ENCODE results near the gene TUBG1. TPM values are rescaled to one million over a fixed set of nuclear protein-coding genes. Genes with fewer than 3 reads are reported as not detected.
"Not testable (repeated sequence)": the region's sequence is repeated elsewhere in the genome, so short reads cannot be mapped to it uniquely, and the experiment has no call there.

Gene TUBG1
- total RNA-seq, 1 experiment from 2014 or later: 140 TPM

DNA sequence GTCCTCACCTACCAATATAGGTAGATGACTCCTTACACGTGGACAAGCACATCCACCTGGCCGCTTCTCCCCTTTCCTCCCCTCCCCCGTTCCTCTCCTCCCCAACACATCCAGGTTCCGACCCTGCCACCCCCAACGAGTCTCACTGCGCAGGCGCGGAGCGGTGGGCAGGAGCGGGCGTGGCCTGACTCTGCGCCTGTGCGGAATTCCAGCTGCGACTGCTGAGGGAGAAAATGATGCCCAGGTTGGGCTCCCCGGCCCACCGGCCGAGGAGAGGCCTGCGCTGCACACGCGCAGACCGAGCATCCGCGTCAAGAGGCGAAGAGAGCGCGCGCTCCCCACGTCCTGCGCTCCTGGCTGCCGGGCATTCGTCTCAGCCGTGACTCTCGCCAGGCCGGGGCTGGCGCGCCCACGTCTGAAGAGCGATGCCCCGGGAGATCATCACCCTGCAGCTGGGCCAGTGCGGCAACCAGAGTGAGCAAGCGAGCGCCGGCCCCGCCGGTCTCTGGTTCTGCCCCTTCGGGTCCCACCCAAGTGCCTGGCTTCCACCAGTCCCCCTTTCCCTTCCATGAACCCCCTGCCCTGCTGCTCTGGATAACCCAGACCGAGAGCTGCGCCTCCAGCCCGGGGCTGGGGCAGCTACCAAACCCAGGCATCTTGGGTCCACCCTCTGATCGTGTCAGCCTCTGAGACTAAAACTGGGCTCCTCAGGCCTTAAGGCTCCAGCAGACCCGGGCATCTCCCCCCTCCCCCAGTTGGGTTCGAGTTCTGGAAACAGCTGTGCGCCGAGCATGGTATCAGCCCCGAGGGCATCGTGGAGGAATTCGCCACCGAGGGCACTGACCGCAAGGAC, 49.8 kb downstream of the TUBG1 start, which contains the start of gene TUBG2 (continued):
- TF ChIP-seq MYBL2 (CRISPR knock-in tag; IDR thresholded peaks at IDR 0.05): no peak
- TF ChIP-seq, protein P1, sequence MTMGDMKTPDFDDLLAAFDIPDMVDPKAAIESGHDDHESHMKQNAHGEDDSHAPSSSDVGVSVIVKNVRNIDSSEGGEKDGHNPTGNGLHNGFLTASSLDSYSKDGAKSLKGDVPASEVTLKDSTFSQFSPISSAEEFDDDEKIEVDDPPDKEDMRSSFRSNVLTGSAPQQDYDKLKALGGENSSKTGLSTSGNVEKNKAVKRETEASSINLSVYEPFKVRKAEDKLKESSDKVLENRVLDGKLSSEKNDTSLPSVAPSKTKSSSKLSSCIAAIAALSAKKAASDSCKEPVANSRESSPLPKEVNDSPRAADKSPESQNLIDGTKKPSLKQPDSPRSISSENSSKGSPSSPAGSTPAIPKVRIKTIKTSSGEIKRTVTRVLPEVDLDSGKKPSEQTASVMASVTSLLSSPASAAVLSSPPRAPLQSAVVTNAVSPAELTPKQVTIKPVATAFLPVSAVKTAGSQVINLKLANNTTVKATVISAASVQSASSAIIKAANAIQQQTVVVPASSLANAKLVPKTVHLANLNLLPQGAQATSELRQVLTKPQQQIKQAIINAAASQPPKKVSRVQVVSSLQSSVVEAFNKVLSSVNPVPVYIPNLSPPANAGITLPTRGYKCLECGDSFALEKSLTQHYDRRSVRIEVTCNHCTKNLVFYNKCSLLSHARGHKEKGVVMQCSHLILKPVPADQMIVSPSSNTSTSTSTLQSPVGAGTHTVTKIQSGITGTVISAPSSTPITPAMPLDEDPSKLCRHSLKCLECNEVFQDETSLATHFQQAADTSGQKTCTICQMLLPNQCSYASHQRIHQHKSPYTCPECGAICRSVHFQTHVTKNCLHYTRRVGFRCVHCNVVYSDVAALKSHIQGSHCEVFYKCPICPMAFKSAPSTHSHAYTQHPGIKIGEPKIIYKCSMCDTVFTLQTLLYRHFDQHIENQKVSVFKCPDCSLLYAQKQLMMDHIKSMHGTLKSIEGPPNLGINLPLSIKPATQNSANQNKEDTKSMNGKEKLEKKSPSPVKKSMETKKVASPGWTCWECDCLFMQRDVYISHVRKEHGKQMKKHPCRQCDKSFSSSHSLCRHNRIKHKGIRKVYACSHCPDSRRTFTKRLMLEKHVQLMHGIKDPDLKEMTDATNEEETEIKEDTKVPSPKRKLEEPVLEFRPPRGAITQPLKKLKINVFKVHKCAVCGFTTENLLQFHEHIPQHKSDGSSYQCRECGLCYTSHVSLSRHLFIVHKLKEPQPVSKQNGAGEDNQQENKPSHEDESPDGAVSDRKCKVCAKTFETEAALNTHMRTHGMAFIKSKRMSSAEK (CRISPR knock-in tag; IDR thresholded peaks at IDR 0.05; ENCODE audit: borderline replicate concordance): no peak
- no peak for TF ChIP-seq ZNF138 (CRISPR knock-in tag; conservative IDR thresholded peaks at IDR 0.05)
- no peak for TF ChIP-seq ZNF512 (CRISPR knock-in tag; IDR thresholded peaks at IDR 0.05; ENCODE audit: borderline replicate concordance)
- no peak for TF ChIP-seq OVOL2 (CRISPR knock-in tag; IDR thresholded peaks at IDR 0.05; ENCODE audit: borderline replicate concordance)
- TF ChIP-seq ZNF671 (CRISPR knock-in tag; IDR thresholded peaks at IDR 0.05): no peak
- TF ChIP-seq ELF4 (CRISPR knock-in tag; IDR thresholded peaks at IDR 0.05; ENCODE audit: low read depth): no peak
- TF ChIP-seq NR1H2 (CRISPR knock-in tag; IDR thresholded peaks at IDR 0.05): no peak
- TF ChIP-seq GRHL2 (CRISPR knock-in tag; IDR thresholded peaks at IDR 0.05; ENCODE audit: insufficient replicate concordance, severe bottlenecking): no peak

- H3K27ac Mint-ChIP-seq; DNase-seq (ENCODE audit: low spot score); H3K27me3 Mint-ChIP-seq (ENCODE audit: low read depth); H3K4me1 Mint-ChIP-seq; H3K9me3 Mint-ChIP-seq: not testable (repeated sequence)
- H3K4me3 Mint-ChIP-seq: peak overlapping the region; percentile 85
- ChIA-PET POLR2A (interaction anchor here (0.8 to 1.7 kb wide), 6 partner anchors 8 to 81 kb away, joined by 3 to 13 read pairs (median 4); no protein-coding TSS in a partner anchor), CTCF (interaction anchor here (1.0 to 3.9 kb wide), 10 partner anchors 9 to 164 kb away, joined by 3 to 44 read pairs (median 10); partner anchors contain the start of genes BECN1, PLEKHH3, PSMC3IP and RETREG3)
- peak; percentile 48 for ATAC-seq
- H3K36me3 Mint-ChIP-seq: peaks cover 20% of the 10 kb centered on the region
Observed at GRCh38 chr17:42659932-42660274, 50.4 kb downstream of the TUBG1 start.

DNA sequence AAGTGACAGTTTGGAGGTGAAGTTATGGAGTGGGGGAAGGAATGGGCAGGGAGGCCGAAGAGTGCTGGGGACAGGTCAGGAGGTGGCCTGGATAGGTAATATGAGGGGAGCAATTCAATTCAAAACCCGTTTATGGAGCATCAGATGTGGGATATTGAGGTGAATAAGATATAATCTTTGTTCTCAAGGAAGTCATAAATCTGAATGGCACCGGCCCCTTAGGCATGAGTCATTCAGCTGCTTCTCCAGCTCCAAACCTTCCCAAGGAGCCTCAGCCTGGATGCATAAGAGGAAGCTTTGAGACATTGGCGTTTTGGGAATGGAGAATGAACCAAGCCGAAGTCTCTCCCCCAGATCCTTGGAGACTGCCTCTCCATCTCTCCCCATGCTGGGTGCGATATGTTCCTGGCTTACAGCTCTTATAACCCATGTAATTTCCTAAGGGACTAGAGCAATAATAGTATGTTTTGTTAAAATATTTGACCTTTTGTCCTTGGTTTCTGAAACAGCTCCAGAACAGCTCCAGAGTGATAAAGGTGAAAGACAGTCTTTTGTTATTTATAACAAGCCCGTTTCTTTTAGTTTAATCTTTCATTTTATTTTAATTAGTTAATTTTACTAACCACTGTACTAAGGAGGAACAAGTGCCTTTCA, 51.3 kb downstream of the TUBG1 start:
- Mint-ChIP-seq H3K27ac (no peak overlapping the region), H3K4me3 (peak overlapping the region; percentile 85; the same call in 1 of the 2 replicates), H3K36me3 (peaks cover 26% of the 10 kb centered on the region), H3K27me3 (ENCODE audit: low read depth) (peaks cover 3% of the 10 kb centered on the region; the same call in 1 of the 2 replicates), H3K9me3 (peaks cover 10% of the 10 kb centered on the region), H3K4me1 (peaks cover 7% of the 10 kb centered on the region)
- ChIA-PET CTCF (interaction anchor here (1.7 to 3.9 kb wide), 8 partner anchors 13 to 163 kb away, joined by 5 to 44 read pairs (median 13); partner anchors contain the start of genes BECN1, PLEKHH3, PSMC3IP and RETREG3), POLR2A (interaction anchor here (0.7 to 1.5 kb wide), 2 partner anchors 9 to 17 kb away, joined by 3 to 4 read pairs; no protein-coding TSS in a partner anchor)
- DNase-seq (ENCODE audit: low spot score) (no peak), ATAC-seq (no peak)
- no peak for TF ChIP-seq NR3C1 (CRISPR knock-in tag; conservative IDR thresholded peaks at IDR 0.05; ENCODE audit: low read depth)
- no peak for TF ChIP-seq OVOL2 (CRISPR knock-in tag; IDR thresholded peaks at IDR 0.05; ENCODE audit: borderline replicate concordance)
- TF ChIP-seq, protein P2, sequence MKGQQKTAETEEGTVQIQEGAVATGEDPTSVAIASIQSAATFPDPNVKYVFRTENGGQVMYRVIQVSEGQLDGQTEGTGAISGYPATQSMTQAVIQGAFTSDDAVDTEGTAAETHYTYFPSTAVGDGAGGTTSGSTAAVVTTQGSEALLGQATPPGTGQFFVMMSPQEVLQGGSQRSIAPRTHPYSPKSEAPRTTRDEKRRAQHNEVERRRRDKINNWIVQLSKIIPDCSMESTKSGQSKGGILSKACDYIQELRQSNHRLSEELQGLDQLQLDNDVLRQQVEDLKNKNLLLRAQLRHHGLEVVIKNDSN (CRISPR knock-in tag; IDR thresholded peaks at IDR 0.05): no peak
- no peak for TF ChIP-seq ERG (CRISPR knock-in tag; IDR thresholded peaks at IDR 0.05)
- TF ChIP-seq CREM (CRISPR knock-in tag; IDR thresholded peaks at IDR 0.05): no peak
- TF ChIP-seq, protein P3, sequence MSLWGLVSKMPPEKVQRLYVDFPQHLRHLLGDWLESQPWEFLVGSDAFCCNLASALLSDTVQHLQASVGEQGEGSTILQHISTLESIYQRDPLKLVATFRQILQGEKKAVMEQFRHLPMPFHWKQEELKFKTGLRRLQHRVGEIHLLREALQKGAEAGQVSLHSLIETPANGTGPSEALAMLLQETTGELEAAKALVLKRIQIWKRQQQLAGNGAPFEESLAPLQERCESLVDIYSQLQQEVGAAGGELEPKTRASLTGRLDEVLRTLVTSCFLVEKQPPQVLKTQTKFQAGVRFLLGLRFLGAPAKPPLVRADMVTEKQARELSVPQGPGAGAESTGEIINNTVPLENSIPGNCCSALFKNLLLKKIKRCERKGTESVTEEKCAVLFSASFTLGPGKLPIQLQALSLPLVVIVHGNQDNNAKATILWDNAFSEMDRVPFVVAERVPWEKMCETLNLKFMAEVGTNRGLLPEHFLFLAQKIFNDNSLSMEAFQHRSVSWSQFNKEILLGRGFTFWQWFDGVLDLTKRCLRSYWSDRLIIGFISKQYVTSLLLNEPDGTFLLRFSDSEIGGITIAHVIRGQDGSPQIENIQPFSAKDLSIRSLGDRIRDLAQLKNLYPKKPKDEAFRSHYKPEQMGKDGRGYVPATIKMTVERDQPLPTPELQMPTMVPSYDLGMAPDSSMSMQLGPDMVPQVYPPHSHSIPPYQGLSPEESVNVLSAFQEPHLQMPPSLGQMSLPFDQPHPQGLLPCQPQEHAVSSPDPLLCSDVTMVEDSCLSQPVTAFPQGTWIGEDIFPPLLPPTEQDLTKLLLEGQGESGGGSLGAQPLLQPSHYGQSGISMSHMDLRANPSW (CRISPR knock-in tag; conservative IDR thresholded peaks at IDR 0.05; ENCODE audit: low read depth): no peak
- no peak for TF ChIP-seq ATF3 (CRISPR knock-in tag; conservative IDR thresholded peaks at IDR 0.05)
- no peak for TF ChIP-seq ZNF121 (CRISPR knock-in tag; IDR thresholded peaks at IDR 0.05)
- no peak for TF ChIP-seq ZNF263 (CRISPR knock-in tag; IDR thresholded peaks at IDR 0.05; ENCODE audit: low read depth)
- TF ChIP-seq TEAD1 (CRISPR knock-in tag; IDR thresholded peaks at IDR 0.05): no peak

All from WTC11 (cell line).